Mesenchymal stem cell (in vitro differentiated cells and primary cell): ENCODE results near the gene PRR36.

Experiments used
- DNase-seq: peaks from one replicate; pipeline ENCODE4 v3.0.0-alpha.2; 2013
- H2AFZ ChIP-seq: one replicate; pipeline ENCODE4 v1.6.1; 2013; ENCODE audit warnings: low read depth, mild to moderate bottlenecking, control low read depth, inconsistent platforms, low read length, moderate library complexity
- H2AK5ac ChIP-seq: 2 replicates; pipeline ENCODE4 v1.6.1; 2013; ENCODE audit warnings: low read length, moderate library complexity, mild to moderate bottlenecking, inconsistent platforms; ENCODE audit not compliant: severe bottlenecking
- H2BK120ac ChIP-seq: one replicate; pipeline ENCODE4 v1.6.1; 2013; ENCODE audit warnings: low read depth, mild to moderate bottlenecking, inconsistent platforms, low read length, moderate library complexity
- H2BK12ac ChIP-seq, 2 experiments: one replicate each; pipeline ENCODE4 v1.6.1; 2013; ENCODE audit warnings: inconsistent platforms in 2 of 2, low read length in 2 of 2, mild to moderate bottlenecking in 2 of 2, moderate library complexity in 2 of 2, control low read depth in 1 of 2
- H2BK15ac ChIP-seq: one replicate; pipeline ENCODE4 v1.6.1; 2013; ENCODE audit warnings: mild to moderate bottlenecking, low read depth, inconsistent platforms; ENCODE audit not compliant: poor library complexity, severe bottlenecking
- H2BK5ac ChIP-seq: 2 replicates; pipeline ENCODE4 v1.6.1; 2013; ENCODE audit warnings: low read depth, mild to moderate bottlenecking, low read length, control low read depth, inconsistent platforms; ENCODE audit not compliant: poor library complexity, severe bottlenecking
- H3K14ac ChIP-seq, 2 experiments: one replicate each; pipeline ENCODE4 v1.6.1; 2013; ENCODE audit warnings: inconsistent platforms in 2 of 2, low read length in 2 of 2, control low read depth in 1 of 2, mild to moderate bottlenecking in 1 of 2, moderate library complexity in 1 of 2
- H3K18ac ChIP-seq, 2 experiments: one replicate each; pipeline ENCODE4 v1.6.1; 2013; ENCODE audit warnings: inconsistent platforms in 2 of 2, low read length in 2 of 2, control low read depth in 1 of 2, low read depth in 1 of 2, mild to moderate bottlenecking in 1 of 2
- H3K23ac ChIP-seq, 2 experiments: one replicate each; pipeline ENCODE4 v1.6.1; 2013; ENCODE audit warnings: inconsistent platforms in 2 of 2, low read length in 2 of 2, mild to moderate bottlenecking in 2 of 2, moderate library complexity in 2 of 2, control low read depth in 1 of 2
- H3K27ac ChIP-seq: 2 replicates; pipeline ENCODE4 v1.5.1; 2013; ENCODE audit warnings: mild to moderate bottlenecking, moderate library complexity, low read length, control low read depth, inconsistent platforms; ENCODE audit not compliant: poor library complexity, severe bottlenecking
- H3K27me3 ChIP-seq, 2 experiments: 2 replicates each; pipeline versions ENCODE4 v1.6.1 to v1.7.0; 2013; ENCODE audit warnings: low read length in 2 of 2, mild to moderate bottlenecking in 2 of 2, moderate library complexity in 2 of 2, control low read depth in 1 of 2, inconsistent platforms in 1 of 2; ENCODE audit not compliant: control insufficient read depth in 1 of 2, insufficient read depth in 1 of 2
- H3K36me3 ChIP-seq, 2 experiments: 2 replicates each; pipeline versions ENCODE4 v1.6.1 to v1.7.0; 2013; ENCODE audit warnings: low read length in 2 of 2, control low read depth in 1 of 2, inconsistent platforms in 1 of 2, low read depth in 1 of 2, mild to moderate bottlenecking in 1 of 2; ENCODE audit not compliant: insufficient read depth in 2 of 2, control insufficient read depth in 1 of 2
- H3K4ac ChIP-seq, 2 experiments: one replicate each; pipeline ENCODE4 v1.6.1; 2013; ENCODE audit warnings: inconsistent platforms in 2 of 2, low read length in 2 of 2, mild to moderate bottlenecking in 2 of 2, moderate library complexity in 2 of 2, control low read depth in 1 of 2, low read depth in 1 of 2
- H3K4me1 ChIP-seq: 2 replicates; pipeline ENCODE4 v1.6.1; 2013; ENCODE audit warnings: low read depth, low read length, control low read depth; ENCODE audit not compliant: control insufficient read depth, insufficient read depth
- H3K4me2 ChIP-seq: 2 replicates; pipeline ENCODE4 v1.6.1; 2013; ENCODE audit warnings: low read length, mild to moderate bottlenecking, inconsistent platforms; ENCODE audit not compliant: poor library complexity, severe bottlenecking
- H3K4me3 ChIP-seq, 2 experiments: 2 replicates each; pipeline versions ENCODE4 v1.5.1 to v1.7.0; 2013; ENCODE audit warnings: low read length in 2 of 2, mild to moderate bottlenecking in 2 of 2, control low read depth in 1 of 2, low read depth in 1 of 2; ENCODE audit not compliant: insufficient read depth in 1 of 2
- H3K79me1 ChIP-seq: replicated peaks from 2 replicates; pipeline ENCODE4 v1.6.1; 2013; ENCODE audit warnings: mild to moderate bottlenecking, control low read depth, low read length, inconsistent platforms; ENCODE audit not compliant: poor library complexity, severe bottlenecking
- H3K9ac ChIP-seq: 2 replicates; pipeline ENCODE4 v1.7.0; 2013; ENCODE audit warnings: mild to moderate bottlenecking, low read length, moderate library complexity
- H3K9me3 ChIP-seq: 2 replicates; pipeline ENCODE4 v1.7.0; 2013; ENCODE audit warnings: mild to moderate bottlenecking, low read length; ENCODE audit not compliant: control insufficient read depth
- H4K8ac ChIP-seq: one replicate; pipeline ENCODE4 v1.6.1; 2013; ENCODE audit warnings: inconsistent platforms, mild to moderate bottlenecking, low read length, moderate library complexity
- H4K91ac ChIP-seq: one replicate; pipeline ENCODE4 v1.6.1; 2013; ENCODE audit warnings: mild to moderate bottlenecking, low read length, inconsistent platforms
- WGBS: methylation state at CpG from one replicate; pipeline ENCODE4 v1.1.7; 2013; ENCODE audit warnings: mixed read lengths; 5-methylcytosine and 5-hydroxymethylcytosine counted together

The PRR36 gene

DNA sequence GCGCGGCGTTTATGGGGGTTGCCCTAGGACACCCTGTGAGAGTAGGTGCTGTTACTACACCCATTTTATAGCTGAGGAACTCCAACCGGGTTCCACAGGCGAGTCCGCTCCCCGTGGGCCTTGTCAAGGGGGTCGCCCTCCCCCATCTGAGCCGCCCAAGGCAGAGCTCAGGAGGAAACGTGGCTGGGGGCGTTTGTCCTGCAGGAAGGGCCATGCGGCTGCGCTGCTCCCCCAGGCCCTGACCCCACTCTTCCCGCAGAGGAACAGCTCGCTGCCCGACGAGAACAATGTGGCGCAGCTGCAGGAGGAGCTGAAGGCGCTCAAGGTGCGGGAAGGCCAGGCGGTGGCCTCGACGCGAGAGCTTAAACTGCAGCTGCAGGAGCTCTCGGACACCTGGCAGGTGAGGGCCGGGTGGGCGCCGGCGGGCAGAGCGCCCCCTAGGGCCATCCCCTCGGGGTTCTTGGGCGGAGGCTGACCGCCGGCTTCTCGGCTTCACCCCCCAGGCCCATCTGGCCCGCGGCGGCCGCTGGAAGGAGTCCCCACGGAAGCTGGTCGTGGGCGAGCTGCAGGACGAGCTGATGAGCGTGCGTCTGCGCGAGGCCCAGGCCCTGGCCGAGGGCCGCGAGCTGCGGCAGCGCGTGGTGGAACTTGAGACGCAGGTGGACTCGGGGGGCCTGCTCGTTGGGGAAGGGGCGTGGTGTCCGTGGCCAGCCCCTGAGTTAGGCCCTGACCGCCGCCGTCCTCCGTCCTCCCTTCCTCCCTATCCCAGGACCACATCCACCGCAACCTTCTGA is 12.4 kb downstream of the PRR36 start:
- Histone ChIP-seq H2AK5ac (no peak overlapping the region), H2AFZ (no peak overlapping the region), H3K27me3 (peaks cover 15 to 17% of the 10 kb centered on the region in 2 experiments), H4K91ac (no peak overlapping the region), H3K4me3 (peak overlapping the region in 1 of 2 experiments; percentile 44), H2BK5ac (no peak overlapping the region), H3K18ac (peak overlapping the region in 1 of 2 experiments; percentile 51), H2BK15ac (no peak overlapping the region), H3K4ac (no peak overlapping the region), H2BK12ac (no peak overlapping the region), H3K4me2 (peak overlapping the region; percentile 67), H3K79me1 (no peaks in the 10 kb centered on the region), H3K14ac (peak overlapping the region in 1 of 2 experiments; percentile 68), H3K9me3 (no peaks in the 10 kb centered on the region), H2BK120ac (no peak overlapping the region), H3K4me1 (peaks cover 18% of the 10 kb centered on the region), H4K8ac (no peak overlapping the region), H3K27ac (no peak overlapping the region), H3K23ac (no peak overlapping the region), H3K9ac (no peak overlapping the region), H3K36me3 (peaks cover 0 to 41% of the 10 kb centered on the region in 2 experiments)
- DNase-seq = no peak
- WGBS = 49% methylated on average over 35 of the region's 63 CpGs

DNA sequence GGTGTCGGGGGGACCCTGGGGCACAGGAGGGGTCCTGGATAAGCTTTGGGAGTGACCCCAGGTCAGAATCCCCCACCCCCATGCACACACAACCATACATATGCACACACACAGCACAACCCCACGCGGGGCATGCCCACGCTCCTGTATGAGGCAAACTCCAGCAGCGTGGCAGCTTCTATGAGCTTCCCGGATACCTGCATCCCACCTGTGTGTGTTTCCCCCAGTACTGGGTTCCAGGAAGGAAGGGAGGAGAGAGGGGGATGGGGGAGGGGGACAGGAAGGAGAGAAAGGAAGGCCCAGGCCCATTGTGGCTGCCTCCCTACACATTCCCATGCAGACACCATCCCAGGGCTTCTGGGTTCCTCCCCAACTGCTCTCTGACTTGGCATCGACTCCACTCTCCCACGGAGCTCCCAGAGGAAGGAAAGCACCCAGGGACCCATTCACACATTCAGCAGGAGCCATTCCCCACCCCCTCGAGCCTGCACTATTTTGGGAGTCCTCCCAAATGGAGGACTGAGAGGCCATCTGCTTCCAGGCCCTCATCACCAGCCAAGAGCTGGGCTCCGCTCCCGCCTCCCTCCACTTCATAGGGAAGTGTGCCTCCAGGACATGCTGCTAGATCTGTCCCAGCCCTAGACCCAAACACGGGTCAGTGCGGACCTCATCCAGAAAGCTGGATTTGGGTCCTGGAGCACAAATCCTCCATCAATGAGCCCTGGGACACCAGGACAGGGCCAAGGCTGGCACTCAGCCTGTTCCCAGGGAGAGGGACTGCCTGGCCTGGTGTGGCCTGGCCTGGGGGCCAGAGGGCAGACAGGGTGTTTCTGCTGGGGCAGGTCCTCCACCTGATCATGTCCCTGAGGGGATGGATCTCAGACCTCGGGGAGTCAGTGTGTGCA is 13.2 kb downstream of the PRR36 start:
- peaks cover 0 to 41% of the 10 kb centered on the region in 2 experiments for H3K36me3 ChIP-seq
- no peak for DNase-seq
- no peak overlapping the region for H3K23ac ChIP-seq
- H3K18ac ChIP-seq = no peak overlapping the region
- H3K9ac ChIP-seq = no peak overlapping the region
- no peak overlapping the region for H2AK5ac ChIP-seq
- no peak overlapping the region for H4K8ac ChIP-seq
- H3K14ac ChIP-seq = no peak overlapping the region
- no peaks in the 10 kb centered on the region for H3K79me1 ChIP-seq
- no peak overlapping the region for H2AFZ ChIP-seq
- no peak overlapping the region for H3K4me3 ChIP-seq
- no peak overlapping the region for H3K27ac ChIP-seq
- peaks cover 10 to 17% of the 10 kb centered on the region in 2 experiments for H3K27me3 ChIP-seq
- no peak overlapping the region for H3K4me2 ChIP-seq
- no peak overlapping the region for H2BK15ac ChIP-seq
- no peak overlapping the region for H2BK120ac ChIP-seq
- H3K4me1 ChIP-seq = peaks cover 18% of the 10 kb centered on the region
- no peaks in the 10 kb centered on the region for H3K9me3 ChIP-seq
- no peak overlapping the region for H4K91ac ChIP-seq
- 77% methylated on average over 9 of the region's 14 CpGs for WGBS
- no peak overlapping the region for H2BK5ac ChIP-seq
- H2BK12ac ChIP-seq = no peak overlapping the region
- no peak overlapping the region for H3K4ac ChIP-seq

DNA sequence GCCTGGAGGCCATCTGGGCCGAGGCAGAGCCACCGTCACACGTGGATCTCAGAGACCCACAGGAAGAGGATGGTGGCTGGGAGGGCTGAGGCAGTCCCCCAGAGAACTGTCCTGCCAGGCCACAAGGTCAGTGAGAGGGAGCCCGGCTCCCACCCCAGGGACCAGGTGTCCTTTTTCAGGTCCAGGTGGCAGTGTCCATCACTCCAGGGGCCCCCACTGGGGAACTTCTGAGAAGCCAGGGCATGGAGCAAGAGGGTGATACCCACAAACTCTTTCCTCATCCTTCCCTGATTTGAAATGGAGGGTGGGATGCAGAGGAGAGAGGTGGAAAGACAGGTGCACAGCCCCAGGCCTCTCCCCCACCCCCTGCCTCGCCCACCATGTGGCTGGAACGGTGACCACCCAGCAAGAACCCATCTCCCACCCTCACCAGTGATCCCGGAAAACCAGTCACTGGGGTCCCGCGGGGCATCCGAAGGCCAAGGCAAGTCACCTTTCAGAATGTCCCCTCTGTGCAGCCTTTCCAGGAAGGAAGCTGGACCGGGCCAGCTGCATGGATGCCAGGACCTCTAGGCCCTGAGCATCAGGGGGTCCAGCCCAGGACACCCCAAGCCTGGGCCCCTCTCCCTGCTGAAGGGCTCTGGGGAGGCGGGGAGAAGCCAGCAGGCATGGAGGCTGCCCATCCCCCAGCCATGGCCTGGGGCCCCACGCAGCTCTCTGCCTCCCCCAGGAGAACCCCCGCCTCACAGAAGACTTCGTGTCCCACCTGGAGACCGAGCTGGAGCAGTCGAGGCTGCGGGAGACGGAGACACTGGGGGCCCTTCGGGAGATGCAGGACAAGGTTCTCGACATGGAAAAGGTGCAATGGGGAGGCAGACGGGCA is 14.1 kb downstream of the PRR36 start:
- H3K27me3 ChIP-seq = peaks cover 3 to 12% of the 10 kb centered on the region in 2 experiments
- H3K4me3 ChIP-seq = no peak overlapping the region
- no peak for DNase-seq
- H3K18ac ChIP-seq = no peak overlapping the region
- no peak overlapping the region for H3K27ac ChIP-seq
- no peak overlapping the region for H2BK120ac ChIP-seq
- H2BK12ac ChIP-seq = no peak overlapping the region
- no peak overlapping the region for H3K9ac ChIP-seq
- no peak overlapping the region for H2AFZ ChIP-seq
- no peak overlapping the region for H3K4me2 ChIP-seq
- no peak overlapping the region for H2BK15ac ChIP-seq
- no peak overlapping the region for H3K23ac ChIP-seq
- no peak overlapping the region for H2AK5ac ChIP-seq
- H3K36me3 ChIP-seq = peaks cover 0 to 41% of the 10 kb centered on the region in 2 experiments
- no peaks in the 10 kb centered on the region for H3K9me3 ChIP-seq
- peaks cover 18% of the 10 kb centered on the region for H3K4me1 ChIP-seq
- WGBS = 87% methylated on average over 21 of the region's 22 CpGs
- H3K4ac ChIP-seq = no peak overlapping the region
- no peak overlapping the region for H3K14ac ChIP-seq
- no peak overlapping the region for H4K91ac ChIP-seq
- no peak overlapping the region for H2BK5ac ChIP-seq
- no peaks in the 10 kb centered on the region for H3K79me1 ChIP-seq
- H4K8ac ChIP-seq = no peak overlapping the region
